Osteoblast (primary cell): Measurements from ENCODE around the gene ZNF382. TPM values are rescaled to one million over a fixed set of nuclear protein-coding genes. Genes with fewer than 3 reads are reported as not detected.

Experiments
- DNase-seq: peaks from one replicate; pipeline ENCODE4 v3.0.0; 2011; ENCODE audit warnings: low spot score, mixed read lengths; ENCODE audit not compliant: insufficient read length; ENCODE audit errors: missing footprints
- H2AFZ ChIP-seq: 2 replicates; pipeline ENCODE4 v1.6.0; 2011; ENCODE audit warnings: mild to moderate bottlenecking, low read length
- H3K27ac ChIP-seq: 2 replicates; pipeline ENCODE4 v1.5.1; 2011; ENCODE audit warnings: mild to moderate bottlenecking, low read depth, low read length, moderate library complexity
- H3K27me3 ChIP-seq: 2 replicates; pipeline ENCODE4 v1.6.0; 2012; ENCODE audit warnings: mild to moderate bottlenecking, control low read depth, inconsistent platforms, low read length, moderate library complexity; ENCODE audit not compliant: insufficient read depth
- H3K36me3 ChIP-seq: 2 replicates; pipeline ENCODE4 v1.5.1; 2011; ENCODE audit warnings: mild to moderate bottlenecking, low read length, control low read depth, moderate library complexity; ENCODE audit not compliant: insufficient read depth
- H3K4me1 ChIP-seq: 2 replicates; pipeline ENCODE4 v1.5.1; 2011; ENCODE audit warnings: mild to moderate bottlenecking, low read length, control low read depth, moderate library complexity; ENCODE audit not compliant: insufficient read depth
- H3K4me2 ChIP-seq: 2 replicates; pipeline ENCODE4 v1.6.0; 2011; ENCODE audit warnings: mild to moderate bottlenecking, low read length; ENCODE audit not compliant: insufficient read depth
- H3K4me3 ChIP-seq: fragments of 200-600 bp; sonication (generic); 3 replicates; pipeline ENCODE4 v1.5.1; 2012; ENCODE audit warnings: mild to moderate bottlenecking, low read length, inconsistent platforms; ENCODE audit not compliant: insufficient read depth
- H3K79me2 ChIP-seq: 2 replicates; pipeline ENCODE4 v1.6.0; 2012; ENCODE audit warnings: mild to moderate bottlenecking, low read length, control low read depth, inconsistent platforms; ENCODE audit not compliant: insufficient read depth
- H3K9me3 ChIP-seq: 2 replicates; pipeline ENCODE4 v1.5.1; 2011; ENCODE audit warnings: low read depth, low read length, control low read depth
- H4K20me1 ChIP-seq: 2 replicates; pipeline ENCODE4 v1.6.0; 2012; ENCODE audit warnings: mild to moderate bottlenecking, low read length, control low read depth; ENCODE audit not compliant: insufficient read depth
- total RNA-seq: library from RNA; depleted of rRNA; stranded (reverse); fragments of >200 nt; gene quantifications from 2 replicates; pipeline ENCODE4 v1.2.3, GENCODE V29; 2012
- TF ChIP-seq, protein P1 (sequence below): IDR thresholded peaks from 2 replicates; pipeline ENCODE4 v1.5.1; 2011; ENCODE audit warnings: mild to moderate bottlenecking, low read depth, low read length, moderate library complexity; ENCODE audit errors: extremely low read depth

The ZNF382 gene
- total RNA-seq, 1 donor, result 12.3 TPM

DNA sequence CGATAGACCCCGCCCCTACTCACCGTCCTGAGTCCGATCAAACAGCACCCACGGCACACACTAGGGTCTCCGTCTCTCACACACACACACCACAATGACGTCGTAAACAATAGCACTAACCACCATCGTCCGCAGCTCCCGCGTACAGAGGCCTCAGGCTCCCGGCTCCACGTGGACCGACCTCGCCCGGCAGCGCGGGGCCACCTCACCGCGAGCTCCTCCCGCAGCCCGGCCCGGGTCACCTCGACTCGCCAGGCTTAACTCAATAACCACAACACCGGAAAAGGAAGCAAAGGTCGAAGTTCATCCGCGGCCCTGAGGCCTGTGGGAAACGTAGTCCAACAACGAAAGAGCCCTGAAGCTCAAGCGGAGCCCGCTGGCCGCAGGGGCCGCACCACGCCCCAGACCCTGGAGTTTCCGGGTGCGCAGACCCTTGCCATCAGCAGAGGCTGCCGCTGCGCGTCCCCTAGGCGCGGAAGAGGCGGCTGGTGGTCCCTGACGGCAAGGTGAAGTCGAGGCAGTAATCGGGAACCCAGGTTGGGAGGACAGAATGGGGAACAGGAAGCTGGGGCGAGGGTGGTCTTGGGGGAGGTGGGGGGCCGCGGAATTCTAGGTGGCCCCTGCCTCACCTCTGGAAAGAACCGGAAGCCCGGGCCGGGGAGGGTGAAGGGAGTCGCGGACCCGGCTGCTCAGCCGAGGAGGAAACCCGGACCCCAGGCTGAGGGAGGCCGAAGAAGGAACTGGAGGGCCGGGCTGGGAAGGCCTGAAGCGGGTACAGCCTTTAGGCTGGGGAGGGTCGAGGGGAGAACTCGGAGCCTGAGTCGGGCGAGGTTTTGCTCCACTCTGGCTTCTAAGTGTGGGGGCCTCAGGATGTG lies 31.9 kb upstream of the ZNF382 start, which contains the start of gene ZNF529:
TSS of gene ZNF529 (minus strand) at position 273 of the 875 bp plus-strand sequence. CDS start 946 bp downstream, outside the sequence.
- Histone ChIP-seq H3K4me3 (peak within 1 kb of the TSS; percentile 97), H3K27me3 (no peaks in the 10 kb centered on the region), H3K9me3 (no peaks in the 10 kb centered on the region), H2AFZ (peak within 1 kb of the TSS; percentile 99), H4K20me1 (no peaks in the 10 kb centered on the region), H3K79me2 (peaks cover 70% of the 10 kb centered on the region), H3K4me1 (peaks cover 12% of the 10 kb centered on the region), H3K27ac (peak within 1 kb of the TSS; percentile 89), H3K4me2 (peak within 1 kb of the TSS; percentile 94), H3K36me3 (peaks cover 17% of the 10 kb centered on the region)
- TF ChIP-seq, protein P1, sequence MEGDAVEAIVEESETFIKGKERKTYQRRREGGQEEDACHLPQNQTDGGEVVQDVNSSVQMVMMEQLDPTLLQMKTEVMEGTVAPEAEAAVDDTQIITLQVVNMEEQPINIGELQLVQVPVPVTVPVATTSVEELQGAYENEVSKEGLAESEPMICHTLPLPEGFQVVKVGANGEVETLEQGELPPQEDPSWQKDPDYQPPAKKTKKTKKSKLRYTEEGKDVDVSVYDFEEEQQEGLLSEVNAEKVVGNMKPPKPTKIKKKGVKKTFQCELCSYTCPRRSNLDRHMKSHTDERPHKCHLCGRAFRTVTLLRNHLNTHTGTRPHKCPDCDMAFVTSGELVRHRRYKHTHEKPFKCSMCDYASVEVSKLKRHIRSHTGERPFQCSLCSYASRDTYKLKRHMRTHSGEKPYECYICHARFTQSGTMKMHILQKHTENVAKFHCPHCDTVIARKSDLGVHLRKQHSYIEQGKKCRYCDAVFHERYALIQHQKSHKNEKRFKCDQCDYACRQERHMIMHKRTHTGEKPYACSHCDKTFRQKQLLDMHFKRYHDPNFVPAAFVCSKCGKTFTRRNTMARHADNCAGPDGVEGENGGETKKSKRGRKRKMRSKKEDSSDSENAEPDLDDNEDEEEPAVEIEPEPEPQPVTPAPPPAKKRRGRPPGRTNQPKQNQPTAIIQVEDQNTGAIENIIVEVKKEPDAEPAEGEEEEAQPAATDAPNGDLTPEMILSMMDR, result no peak
- DNase-seq, result peak; percentile 95

DNA sequence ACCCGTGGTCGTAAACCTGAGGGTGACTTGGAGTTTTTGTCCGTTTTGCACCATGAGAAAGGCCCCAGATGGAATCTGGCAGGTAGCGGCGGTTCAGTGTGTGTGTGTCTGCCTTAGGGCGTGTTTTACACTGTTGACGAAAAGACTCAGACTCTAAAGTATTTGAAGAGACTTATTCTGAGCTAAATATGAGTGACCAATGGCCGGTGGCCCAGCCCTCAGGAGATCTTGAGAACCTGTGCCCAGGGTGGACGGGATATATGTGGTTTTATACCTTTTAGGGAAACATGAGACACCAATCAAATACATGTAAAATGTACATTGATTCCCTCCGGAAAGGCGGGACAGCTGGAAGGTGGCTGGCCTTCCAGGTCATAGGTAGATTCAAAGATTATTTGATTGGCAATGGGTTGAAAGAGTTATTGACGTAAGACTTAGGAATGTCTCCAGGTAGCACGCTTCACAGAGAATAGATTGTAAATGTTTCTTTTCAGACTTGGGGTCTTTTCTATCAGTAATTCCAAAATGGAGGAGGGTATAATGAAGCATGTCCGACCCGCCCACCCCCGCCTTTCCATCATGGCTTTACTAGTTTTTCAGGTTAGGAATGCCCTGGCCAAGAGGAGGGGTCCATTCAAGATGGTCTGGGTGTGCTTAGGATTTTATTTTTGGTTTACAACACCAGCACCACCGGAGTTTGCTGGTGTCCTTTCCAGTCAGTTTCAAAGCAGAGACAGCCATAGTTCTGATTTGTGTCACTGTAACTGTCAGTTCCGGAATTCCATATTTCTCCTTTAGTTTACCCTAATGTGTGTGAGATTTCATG lies 31.0 kb upstream of the ZNF382 start:
- Histone ChIP-seq H3K4me1 (peaks cover 12% of the 10 kb centered on the region), H4K20me1 (no peaks in the 10 kb centered on the region), H3K4me2 (peak overlapping the region; percentile 94), H3K27ac (peak overlapping the region; percentile 89), H3K79me2 (peaks cover 63% of the 10 kb centered on the region), H3K27me3 (no peaks in the 10 kb centered on the region), H3K36me3 (peaks cover 19% of the 10 kb centered on the region), H3K9me3 (no peaks in the 10 kb centered on the region), H3K4me3 (peak overlapping the region; percentile 97), H2AFZ (peak overlapping the region; percentile 99)
- TF ChIP-seq, protein P1, result no peak
- DNase-seq, result peak; percentile 18

GRCh38 chr19:36574741-36575140 lies 30.4 kb upstream of the ZNF382 start:
- Histone ChIP-seq H3K4me2 (peak overlapping the region; percentile 94), H3K36me3 (peaks cover 22% of the 10 kb centered on the region), H3K4me3 (peak overlapping the region; percentile 97), H3K79me2 (peaks cover 58% of the 10 kb centered on the region), H4K20me1 (no peaks in the 10 kb centered on the region), H3K27ac (no peak overlapping the region), H2AFZ (no peak overlapping the region), H3K9me3 (no peaks in the 10 kb centered on the region), H3K4me1 (peaks cover 12% of the 10 kb centered on the region), H3K27me3 (no peaks in the 10 kb centered on the region)
- TF ChIP-seq, protein P1, result no peak
- no peak for DNase-seq
